T-helper 9 cell (primary cell): Measurements from ENCODE around the gene ARRB1.
"Not testable (repeated sequence)": the region's sequence is repeated elsewhere in the genome, so short reads cannot be mapped to it uniquely, and the experiment has no call there.

Experiments used
- DNase-seq: peaks from one replicate; pipeline ENCODE4 v3.0.0-alpha.2; 2020

Gene ARRB1

GRCh38 chr11:75342966-75343870 is 8.2 kb downstream of the ARRB1 start:
- DNase-seq, result no peak

- DNase-seq, result no peak
Observed at GRCh38 chr11:75342231-75342918, 9.1 kb downstream of the ARRB1 start.

- no peak for DNase-seq
Observed at GRCh38 chr11:75341612-75342011, 9.8 kb downstream of the ARRB1 start.

- no peak for DNase-seq
Observed at GRCh38 chr11:75339685-75340409, 11.6 kb downstream of the ARRB1 start.

GRCh38 chr11:75338516-75339208 is 12.8 kb downstream of the ARRB1 start:
- DNase-seq, result no peak

GRCh38 chr11:75337195-75337654 is 14.2 kb downstream of the ARRB1 start:
- DNase-seq, result no peak

- DNase-seq, result no peak
Observed at GRCh38 chr11:75334976-75335375, 16.5 kb downstream of the ARRB1 start.

- DNase-seq, result no peak
Observed at GRCh38 chr11:75334402-75334891, 17.0 kb downstream of the ARRB1 start.

GRCh38 chr11:75333807-75334140 is 17.7 kb downstream of the ARRB1 start:
- no peak for DNase-seq

GRCh38 chr11:75333022-75333806 is 18.2 kb downstream of the ARRB1 start:
- no peak for DNase-seq

- DNase-seq, result not testable (repeated sequence)
Observed at GRCh38 chr11:75331761-75332160, 19.7 kb downstream of the ARRB1 start.

- not testable (repeated sequence) for DNase-seq
Observed at GRCh38 chr11:75331304-75331703, 20.2 kb downstream of the ARRB1 start.

- DNase-seq, result not testable (repeated sequence)
Observed at GRCh38 chr11:75330886-75331285, 20.6 kb downstream of the ARRB1 start.

- no peak for DNase-seq
Observed at GRCh38 chr11:75330291-75330690, 21.2 kb downstream of the ARRB1 start.

- peak; percentile 25 for DNase-seq
Observed at GRCh38 chr11:75328426-75329277, 22.8 kb downstream of the ARRB1 start.

- DNase-seq, result no peak
Observed at GRCh38 chr11:75326439-75326810, 25.0 kb downstream of the ARRB1 start.

- DNase-seq, result no peak
Observed at GRCh38 chr11:75325713-75326438, 25.6 kb downstream of the ARRB1 start.

GRCh38 chr11:75324740-75325139 is 26.7 kb downstream of the ARRB1 start:
- DNase-seq, result no peak

- no peak for DNase-seq
Observed at GRCh38 chr11:75324189-75324588, 27.3 kb downstream of the ARRB1 start.

GRCh38 chr11:75323609-75324008 is 27.9 kb downstream of the ARRB1 start:
- no peak for DNase-seq
